Stimulated activated CD8-positive, alpha-beta memory T cell treated with anti-CD3 and anti-CD28 coated beads, Interleukin-4, amount 100 ng/mL, for 4 hours (primary cell): ENCODE data around the gene GLCCI1.

Experiments used
- DNase-seq, 2 donors: peaks; one replicate each; pipeline ENCODE4 v3.0.0-alpha.2; 2020; ENCODE audit warnings: low read depth in 2 of 2, low spot score in 1 of 2

GLCCI1 gene

DNA sequence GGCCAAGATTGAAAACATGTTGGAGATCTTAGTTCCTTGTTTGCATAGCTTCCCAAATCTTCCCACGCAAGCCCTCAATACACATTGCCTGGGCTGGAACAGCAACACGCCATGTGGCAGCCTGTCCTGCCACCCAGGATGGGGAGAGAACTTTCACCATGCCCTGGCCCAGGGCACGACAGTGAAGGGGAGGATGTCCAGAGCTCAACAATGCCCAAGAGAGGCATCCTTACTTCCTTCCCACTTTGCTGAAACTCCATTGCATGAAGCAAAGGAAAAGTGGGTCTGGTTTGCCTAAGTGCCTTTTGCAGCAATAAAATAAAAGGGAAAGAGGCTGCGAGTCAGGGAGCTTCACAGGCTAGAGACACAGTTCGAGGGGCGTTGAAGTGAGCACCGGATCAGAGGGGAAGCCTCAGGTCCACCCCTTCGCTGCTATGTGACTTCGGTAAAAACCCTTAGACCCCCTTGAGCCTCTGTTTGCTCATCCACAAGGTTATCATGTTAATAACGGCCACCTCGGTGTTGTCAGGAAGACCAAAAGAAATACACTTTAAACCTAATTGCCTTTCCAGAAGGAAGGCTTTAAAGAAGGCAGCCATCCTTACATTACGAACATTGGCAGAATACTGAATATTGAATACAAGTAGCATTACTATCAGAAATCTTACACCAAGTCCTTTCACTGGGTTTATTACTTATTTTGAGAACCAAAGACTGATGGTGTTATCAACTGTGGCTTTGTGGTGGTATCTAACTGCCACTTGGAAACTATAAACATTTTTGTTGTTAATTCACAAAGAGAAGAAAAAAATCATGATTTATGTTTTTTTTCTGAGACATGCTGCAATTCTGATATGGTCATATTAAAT is 160.1 kb downstream of the GLCCI1 start:
- DNase-seq, result no peak

- no peak for DNase-seq
Measured at GRCh38 chr7:8129318-8129659, 160.7 kb downstream of the GLCCI1 start.

- no peak for DNase-seq
Measured at GRCh38 chr7:8130663-8131062, 162.1 kb downstream of the GLCCI1 start.

DNA sequence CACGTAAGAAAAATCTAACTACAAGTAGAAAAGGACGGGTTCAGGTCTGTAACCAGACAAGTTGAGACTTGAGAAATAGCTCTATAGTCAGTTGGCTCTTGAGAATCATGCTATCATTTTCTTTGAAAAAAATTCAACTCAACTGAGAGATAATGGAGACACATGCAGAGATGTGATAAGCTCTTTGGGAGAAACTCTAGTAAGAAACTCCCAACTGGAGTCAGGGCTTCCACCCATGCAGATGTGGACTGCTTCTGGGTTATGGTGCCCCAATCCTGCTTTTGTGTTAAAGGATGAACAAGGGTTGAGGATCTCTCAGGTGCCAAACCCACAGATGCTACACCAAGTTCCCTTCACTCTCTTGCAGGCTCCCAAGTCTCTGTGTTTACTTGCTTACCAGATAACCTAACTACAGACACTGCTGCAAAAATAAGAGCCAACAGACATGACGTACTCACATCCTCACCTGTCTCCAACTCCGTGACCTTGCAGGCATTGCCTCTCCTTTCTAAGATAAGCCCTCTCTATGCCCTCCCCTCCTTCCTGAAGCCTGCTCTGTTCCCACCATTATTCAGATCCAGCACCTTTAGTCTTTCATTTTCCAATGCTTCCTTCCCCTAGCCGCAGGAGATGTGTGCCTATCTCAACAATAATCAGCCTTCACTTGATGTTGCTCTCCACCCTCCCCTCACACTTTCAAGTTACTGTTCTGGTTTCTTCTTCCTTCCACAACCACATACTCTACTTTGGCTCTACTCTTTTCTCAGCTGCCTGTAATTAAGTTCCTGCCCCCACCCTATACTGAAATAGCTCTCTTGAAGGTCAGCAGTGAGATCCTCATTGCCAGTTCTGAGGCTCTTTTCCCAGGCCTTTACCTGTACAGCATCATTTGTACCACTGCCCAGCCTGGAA is 163.4 kb downstream of the GLCCI1 start:
- no peak for DNase-seq

DNA sequence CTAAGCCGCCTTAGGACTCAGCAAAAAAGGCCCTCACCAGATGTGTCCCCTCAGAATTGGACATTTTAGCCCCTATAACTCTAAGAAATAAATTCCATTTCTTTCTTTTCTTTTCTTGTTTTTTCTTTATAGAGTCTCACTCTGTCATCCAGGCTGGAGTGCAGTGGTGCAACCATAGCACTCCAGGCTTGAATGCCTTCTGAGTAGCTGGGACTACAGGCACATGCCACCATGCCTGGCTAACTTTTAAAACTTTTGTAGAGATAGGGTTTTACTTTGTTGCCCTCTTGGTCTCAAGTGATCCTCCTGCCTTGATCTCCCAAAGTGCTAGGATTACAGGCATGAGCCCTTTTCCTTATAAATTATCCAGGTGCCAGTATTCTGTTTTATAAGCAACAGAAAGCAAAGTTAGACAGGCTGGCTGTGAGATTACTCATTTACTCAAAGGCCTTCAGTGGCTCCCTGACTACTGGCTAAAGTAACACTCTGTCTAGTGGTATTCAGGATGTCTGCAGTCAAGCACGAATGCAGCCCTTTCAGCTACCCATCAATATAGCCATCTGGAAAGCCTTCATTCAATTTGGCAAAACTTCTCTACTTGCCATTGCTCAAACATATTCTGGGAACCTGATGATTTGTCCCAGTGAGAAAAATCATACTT is 164.7 kb downstream of the GLCCI1 start:
- DNase-seq, result no peak

GRCh38 chr7:8134089-8134733 is 165.6 kb downstream of the GLCCI1 start:
- no peak for DNase-seq

DNA sequence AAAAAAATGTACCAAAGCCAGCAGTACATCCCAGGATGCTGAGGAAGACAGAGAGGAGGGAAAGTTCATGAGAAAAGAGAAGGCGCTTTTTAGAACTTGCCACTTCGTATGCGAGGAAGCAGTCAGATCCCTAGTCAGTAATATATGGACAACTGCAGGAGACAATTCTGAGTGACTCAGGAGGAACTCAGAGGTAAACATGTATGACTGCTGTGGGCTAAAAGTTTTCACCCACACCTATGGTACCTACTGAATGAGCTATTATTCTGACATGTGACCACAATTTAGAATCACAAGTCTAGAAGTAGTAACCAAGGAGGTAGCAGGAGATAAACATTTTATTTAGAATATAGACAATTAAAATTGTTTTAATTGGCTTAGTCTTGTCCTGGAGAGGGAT is 166.8 kb downstream of the GLCCI1 start:
- no peak for DNase-seq

DNA sequence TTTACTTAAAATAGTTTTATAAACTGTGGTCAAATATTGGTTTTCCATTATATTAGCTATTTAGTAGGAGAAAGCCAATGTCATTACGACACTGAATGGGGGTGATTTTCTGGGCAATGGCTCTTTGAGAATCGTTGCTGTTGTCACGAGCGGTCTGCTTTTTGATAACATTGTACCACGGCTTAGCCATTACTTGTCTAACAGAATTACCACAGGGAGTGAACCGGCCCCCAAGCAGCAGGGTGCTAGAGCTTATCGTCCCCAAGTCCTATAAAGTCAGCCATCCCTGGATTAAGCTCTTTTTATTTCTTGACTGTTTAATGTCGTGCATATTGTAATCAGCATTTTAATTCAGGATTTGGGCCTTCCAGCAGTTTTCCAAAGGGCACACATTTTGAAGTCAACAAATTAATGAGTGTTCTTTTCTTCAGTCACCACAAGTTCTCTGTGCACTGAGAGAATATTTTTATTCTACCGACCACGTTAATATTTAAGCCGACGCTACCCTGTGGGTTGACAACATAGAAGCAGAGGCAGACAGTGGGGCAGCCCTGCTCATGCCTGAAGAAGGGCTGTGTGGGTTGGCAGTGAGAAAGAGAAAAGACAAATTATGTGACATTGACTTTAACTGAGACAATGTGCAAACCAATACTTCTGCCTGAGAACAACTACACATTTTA is 167.6 kb downstream of the GLCCI1 start:
- DNase-seq, result no peak
